ENCODE measurements around the gene CLDN34.

DNA sequence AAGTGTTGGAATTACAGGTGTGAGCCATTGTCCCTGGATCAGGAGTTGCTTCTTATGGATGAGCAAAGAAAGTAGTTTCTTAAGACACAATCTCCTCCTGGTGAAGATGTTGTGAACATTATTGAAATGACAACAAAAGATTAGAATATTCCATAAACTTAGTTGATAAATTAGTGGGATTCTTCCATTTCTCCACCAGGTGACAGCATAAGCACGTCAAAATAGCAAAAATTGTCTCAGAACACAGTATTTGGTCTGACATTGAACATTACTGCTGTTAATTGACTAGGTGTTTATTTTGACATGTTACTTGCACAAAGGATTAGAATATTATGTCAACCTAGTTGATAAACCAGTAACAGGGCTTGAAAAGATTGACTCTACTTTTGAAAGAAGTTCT is 21.6 kb downstream of the CLDN34 start:
- no peak for TF ChIP-seq POLR2A (IDR thresholded peaks at IDR 0.05)
- TF ChIP-seq CTCF (IDR thresholded peaks at IDR 0.05), result peak; percentile 43 to 54 (median 44)
